ENCODE measurements around the gene NSD1.

The NSD1 gene

DNA sequence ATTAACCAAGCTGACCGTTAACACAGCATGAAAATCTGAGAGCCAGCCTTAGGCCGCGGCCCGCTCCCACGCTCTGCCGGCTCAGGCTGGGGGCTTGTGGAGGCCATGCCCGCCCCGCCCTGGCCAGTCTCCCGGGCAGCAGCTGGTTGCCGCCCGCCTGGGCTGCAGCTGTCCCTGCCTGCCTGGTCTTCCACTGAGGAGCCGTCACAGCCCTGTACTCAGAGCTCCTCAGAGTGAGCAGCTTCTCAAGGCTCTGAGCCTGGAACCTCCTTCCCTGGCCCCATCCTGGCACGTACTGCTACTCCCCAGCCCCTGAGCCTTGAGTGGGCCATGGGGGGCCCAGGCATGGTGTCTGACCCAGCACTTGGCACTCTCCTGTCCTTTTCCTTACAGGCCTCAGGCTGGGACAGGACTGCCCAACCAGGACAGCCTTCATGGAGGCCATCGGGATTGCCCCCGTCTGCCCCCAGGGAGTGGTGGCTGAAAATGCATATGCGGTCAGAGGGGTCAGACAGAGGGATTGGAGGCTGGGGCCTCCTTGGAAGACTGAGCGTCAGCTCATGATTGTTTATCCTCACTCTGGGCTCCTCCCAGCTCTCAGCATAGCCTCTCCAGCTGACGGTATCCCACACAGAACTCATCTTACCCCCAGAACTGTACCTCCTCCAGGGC lies 35.0 kb upstream of the NSD1 start:
- DNase-seq: peak; percentile 42 to 70

DNA sequence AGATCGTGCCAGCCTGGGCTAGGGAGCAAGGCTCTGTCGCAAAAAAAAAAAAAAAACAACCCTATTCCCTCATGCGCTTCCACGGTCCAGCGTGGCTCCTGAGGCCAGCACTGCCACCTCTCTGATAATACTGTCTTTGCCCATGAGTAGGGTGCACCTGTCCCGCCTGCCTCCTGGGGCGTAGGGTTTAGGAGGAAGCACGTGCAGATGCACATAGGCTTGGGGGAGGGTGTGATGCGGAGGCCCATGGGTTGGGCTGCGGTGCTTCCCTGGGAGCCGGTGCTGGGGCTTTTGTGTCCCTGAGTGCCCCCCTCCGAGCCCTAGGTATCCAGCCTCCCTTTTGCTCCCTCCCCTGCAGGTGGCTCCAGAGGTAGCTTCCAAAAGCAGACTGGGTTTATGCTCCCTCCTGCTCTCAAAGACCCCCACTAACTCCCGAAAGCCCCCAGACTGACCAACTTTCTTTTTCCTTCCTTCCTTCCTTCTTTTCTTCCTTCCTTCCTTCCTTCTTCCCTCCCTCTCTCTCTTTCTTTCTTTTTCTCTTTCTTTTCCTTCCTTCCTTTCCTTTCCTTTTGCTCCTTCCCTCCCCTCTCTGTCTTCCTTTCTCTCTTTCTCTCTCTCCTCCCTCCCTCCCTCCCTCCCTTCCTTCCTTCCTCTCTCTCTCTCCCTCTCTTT lies 34.0 kb upstream of the NSD1 start:
- DNase-seq: peak in 1 of 2 experiments; percentile 14

DNA sequence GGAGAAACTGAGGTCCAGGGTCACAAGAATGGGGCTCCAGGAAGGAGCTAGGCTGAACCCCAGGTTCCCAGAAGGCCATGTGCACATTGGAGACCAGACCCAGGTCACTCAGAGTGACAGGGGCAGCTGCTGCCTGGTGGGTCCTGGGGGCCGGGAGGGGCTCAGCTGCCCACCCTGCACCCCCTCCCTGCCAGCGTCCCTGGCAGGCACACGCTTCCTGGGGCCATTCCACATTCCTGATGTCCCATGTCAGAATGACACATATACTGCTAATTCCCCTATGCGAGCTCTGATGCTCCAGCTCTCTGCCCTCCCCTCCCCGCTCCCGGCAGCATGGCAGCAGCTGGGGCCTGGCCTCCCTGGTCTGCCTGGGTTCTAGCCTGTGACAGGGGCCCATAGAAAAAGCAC lies 32.9 kb upstream of the NSD1 start:
- DNase-seq: no peak

DNA sequence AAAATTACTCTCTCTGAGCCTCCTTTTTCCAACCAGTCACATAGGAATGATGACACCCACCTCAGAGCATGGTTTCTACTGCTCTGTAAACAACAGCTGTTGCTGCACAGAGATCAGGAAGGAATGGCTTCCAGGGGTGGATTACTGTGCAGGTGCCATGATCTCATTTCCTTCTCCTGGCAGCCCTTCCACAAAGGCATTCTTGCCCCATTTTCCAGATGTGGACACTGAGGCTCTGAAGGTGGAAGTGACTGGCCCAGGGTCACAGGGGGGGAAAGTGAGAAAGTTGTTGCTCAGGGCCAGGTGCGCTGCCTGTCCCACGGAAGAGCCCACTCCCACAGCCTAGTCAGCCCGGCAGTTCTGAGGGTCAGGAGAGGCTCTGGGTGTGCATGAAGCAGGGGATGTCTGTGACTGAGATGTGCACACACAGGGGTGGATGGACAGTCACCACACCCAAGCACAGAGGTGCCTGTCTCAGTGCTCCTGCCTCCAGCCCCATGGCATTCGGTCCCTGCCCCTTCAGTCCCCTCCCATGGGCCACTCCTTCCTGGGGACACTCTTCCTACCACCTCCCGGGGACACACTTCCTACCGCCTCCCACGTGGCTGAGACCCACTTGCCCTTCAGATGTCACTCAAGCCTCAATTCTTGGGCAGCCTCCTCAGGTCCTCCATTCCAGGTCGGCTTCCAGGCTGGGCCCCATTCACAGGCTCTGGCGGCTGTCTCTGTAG lies 29.9 kb upstream of the NSD1 start:
- peak; percentile 12 to 35 for DNase-seq

DNA sequence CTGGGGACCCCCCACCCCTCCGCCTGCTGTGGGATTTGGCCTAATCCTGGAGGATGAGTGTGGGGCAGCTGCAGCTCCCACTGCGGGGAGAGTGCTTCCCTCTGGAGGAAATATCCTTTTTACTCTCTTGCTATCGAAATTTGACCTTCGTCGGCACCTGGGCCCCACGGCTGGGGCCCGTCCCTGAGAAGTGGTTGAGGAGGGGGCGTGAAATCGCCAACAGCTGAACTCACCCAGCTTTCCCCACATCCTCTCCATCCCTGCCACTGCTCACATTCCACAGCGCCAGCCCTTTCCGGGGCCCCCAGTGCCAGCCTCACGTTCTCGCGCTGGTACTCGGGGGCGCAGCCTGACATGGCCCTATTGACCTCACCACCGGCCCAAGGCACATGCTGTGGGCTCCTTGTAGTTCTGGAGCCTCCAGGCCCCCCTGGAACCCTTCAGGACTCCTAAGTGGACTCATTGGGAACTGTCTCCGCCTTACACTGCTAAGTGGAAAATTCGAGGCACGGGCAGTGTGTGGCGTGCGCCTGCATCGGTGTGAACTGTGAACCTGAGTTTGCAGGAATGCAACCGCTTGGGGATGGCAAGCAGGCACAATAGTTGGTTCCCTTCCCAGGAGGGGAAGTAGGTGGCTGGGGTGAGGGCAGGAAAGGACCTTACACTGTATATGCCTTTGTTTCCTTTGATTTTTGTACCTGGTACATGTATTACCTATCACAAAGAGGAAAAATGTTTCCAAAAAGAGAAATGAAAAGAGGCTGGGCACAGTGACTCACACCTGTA lies 27.7 kb upstream of the NSD1 start:
- DNase-seq: no peak

DNA sequence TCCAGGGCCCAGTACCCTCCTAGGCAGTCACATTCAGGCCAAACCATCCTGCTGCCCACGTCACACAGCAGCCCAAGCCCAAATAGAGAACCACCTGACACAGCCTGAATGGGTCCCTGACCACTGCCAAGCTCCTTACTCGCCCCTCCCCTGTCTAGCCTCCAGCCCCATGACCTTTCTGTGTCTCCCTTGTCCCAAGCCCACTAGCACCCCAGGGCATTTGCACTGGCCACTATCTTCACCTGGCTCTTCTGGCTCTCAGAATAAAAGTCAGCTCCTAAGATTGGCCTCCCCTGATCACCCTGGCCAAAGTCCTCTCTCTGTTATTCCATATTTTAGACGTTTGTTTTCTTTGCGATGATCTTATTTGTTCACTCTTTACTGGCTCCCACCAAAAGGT lies 26.4 kb upstream of the NSD1 start:
- DNase-seq: no peak

DNA sequence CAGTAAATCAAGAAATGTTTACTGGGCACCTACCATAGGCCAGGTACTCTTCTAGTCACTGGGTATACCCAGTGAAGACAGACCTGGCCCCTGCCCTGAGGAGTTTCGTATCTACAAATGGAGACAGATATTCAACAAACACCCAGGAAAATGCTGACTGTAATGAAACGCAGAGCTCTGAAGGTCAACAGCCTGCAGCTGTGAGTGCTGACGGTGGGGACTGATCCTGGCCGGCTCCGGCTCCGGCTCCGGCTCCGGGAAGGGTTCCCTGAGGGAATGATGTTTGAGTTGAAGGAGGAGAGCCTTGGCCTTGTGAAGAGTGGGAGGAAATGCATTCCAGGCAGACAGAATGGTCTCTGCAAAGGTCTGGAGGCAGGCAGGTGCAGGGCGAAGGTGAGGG lies 23.8 kb upstream of the NSD1 start:
- DNase-seq: no peak

DNA sequence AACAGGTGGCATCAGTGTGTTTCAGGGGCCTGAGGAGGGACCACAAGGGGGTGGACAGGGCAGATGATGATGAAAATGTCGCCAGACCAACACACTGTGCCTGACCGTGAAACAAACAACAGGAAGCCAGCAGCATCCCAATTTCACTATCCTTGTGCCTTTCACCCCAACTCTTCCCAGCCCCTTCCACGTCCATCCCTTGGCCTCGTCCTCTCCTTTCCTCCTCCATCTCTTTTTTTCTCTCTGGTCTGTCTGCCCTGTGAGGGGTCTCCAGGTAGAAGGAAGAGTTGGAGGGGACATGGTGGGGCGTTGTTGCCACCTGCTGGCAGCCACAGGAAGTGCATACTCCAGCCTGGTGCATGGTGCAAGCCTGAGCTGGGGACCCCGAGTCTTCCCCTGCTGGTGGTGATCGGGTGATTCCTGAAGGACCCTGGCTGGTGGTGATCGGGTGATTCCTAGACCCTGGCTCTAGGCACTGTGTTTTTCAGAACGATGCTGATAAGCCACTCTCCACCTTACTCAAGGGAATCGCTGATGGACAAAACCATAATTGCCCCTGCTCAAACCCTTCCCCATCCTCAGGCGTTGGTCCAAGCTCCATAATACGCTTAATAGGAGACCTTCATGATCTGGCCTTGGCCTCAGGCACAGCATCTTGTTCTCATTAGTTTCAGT lies 21.7 kb upstream of the NSD1 start:
- peak in 1 of 2 experiments; percentile 42 for DNase-seq

DNA sequence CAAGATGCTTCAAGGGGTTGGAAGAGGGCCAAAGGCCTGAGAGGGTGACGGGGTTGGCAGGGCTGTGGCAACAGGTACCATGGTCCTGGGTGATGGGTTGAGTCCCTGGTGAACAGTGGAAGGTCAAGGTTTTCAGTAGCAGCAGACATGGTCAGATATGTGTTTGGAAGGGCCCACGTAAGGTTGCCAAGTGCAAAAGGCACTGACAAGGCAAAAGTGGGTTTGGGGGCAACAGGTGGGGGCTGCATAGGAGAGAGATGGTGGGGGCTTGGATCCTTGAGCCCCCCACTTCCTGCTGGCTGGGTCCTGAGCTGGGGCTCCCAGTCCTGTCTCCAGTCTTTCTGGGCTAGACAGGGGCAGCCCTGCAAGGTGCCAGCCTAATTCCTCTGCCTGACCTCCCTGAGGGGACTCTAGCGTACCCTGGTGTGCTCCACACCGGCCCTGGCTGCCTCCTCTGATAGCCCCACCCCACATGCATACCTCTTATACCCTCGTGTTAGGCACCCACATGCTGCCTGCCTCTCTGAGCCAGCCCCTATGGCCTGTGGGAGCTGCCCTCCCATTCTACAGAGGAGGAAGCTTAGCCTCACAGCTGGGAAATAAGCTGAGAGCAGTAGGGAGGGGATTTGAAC lies 20.9 kb upstream of the NSD1 start:
- DNase-seq: no peak

DNA sequence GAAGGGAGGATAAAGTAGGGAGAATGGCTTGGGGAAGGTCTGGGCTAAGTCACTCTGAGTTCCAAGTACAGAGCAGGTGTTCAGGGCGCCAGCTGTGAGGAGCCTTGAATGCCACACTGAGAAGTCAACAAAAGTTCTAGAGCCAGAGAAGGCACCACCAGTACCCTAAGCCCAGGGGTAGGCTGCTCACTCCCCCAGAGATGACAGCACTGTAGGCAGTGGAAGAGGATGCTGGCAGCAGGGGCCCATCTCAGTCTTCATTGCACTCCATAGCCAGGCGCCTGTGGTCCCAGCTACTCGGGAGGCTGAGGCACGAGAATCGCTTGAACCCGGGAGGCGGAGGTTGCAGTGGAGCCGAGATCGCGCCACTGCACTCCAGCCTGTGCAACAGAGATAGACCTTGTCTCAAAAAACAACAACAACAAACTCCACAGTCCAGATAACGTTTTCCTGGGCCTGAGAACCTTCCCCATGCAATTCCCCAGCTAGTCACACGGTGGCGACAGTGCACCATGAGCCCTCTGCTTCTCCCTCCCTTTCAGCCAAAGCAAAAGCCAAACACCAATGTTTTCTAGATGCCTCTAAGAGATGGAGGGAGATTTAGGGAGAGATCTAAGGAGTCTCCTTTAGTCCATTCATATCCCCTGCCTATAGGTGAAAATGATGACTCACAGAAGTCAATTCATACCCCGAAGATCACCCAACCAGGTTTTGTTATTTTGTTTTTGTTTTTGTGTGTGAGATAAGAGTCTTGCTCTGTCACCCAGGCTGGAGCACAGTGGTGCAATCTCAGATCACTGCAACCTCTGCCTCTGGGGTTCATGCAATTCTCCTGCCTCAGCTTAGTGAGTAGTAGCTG lies 19.8 kb upstream of the NSD1 start:
- peak; percentile 31 to 33 for DNase-seq

DNA sequence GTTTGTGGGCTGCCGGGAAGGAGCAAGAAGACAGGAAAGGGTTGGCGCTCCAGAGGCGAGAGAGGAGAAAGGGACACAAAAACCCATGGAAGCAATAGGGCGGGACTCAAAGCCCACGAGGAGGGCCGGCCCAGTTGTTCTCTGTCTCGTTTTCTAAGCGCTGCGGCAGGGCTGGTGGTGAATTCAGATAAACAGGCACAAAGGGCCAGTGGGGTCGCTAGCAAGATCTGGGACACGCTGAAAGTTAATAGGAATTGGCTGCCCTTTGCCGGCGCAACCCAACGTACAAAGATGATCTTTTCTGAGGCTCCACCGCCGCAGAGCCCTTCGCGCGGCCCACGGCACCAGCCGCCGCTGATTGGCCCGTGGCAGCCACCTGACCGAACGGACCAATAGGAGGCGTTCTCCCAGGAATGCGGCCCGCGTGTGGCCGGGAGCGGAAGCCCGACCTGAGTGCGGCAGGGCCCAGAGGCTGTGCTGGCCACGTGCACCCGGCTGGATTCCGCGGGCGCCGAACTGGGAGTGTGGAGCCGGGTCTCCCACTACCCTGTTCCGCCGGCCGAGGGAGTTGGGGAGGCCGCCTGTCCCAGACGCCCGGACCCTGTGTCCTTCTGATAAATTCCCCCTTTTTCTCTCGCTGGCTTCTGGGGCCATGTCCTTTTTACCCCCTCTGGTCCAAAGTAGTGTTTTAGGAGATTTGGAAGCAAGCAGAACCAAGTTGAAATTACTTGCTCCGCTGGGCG lies 16.8 kb upstream of the NSD1 start:
- DNase-seq: no peak

DNA sequence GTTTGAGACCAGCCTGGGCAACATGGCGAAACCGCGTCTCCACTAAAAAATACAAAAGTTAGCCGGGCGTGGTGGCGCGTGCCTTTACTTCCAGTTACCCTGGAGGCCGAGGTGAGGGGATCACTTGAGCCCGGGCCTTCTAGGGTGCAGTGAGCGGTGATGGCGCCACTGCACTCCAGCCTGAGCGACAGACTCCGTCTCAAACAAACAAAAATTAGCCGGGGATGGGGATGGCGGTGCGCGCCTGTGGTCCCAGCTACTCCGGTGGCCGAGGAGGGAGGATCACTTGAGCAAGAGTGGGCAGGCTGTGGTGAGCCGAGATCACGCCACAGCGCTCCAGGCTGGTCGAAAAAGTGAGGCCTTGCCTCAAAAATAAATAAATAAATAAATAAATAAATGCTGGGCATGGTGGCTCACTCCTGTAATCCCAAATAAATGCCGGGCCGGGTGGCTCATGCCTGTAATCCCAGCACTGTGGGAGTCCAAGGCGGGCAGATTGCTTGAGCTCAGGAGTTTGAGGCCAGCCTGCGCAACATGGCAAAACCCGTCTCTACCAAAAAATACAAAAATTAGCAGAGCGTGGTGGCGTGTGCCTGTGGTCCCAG lies 16.0 kb upstream of the NSD1 start:
- DNase-seq: no peak

DNA sequence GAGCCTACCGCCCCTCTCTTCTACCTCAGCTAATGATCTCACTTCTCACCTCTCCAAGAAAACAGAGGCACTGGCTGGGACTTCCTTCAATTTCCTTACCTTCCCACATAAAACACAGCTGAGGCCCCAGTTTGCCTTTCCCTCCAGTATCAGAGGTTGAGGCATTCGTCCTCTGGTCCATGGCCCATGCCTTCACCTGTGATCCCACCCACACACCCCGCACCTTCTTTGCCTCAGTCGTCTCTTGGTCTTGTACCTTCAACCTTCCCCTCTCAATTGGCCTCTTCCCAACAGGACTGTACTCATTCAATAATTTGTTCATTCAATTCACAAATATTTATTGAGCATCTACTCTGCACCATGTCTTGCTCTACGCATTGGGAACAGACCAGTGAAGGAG lies 11.0 kb upstream of the NSD1 start:
- no peak for DNase-seq

DNA sequence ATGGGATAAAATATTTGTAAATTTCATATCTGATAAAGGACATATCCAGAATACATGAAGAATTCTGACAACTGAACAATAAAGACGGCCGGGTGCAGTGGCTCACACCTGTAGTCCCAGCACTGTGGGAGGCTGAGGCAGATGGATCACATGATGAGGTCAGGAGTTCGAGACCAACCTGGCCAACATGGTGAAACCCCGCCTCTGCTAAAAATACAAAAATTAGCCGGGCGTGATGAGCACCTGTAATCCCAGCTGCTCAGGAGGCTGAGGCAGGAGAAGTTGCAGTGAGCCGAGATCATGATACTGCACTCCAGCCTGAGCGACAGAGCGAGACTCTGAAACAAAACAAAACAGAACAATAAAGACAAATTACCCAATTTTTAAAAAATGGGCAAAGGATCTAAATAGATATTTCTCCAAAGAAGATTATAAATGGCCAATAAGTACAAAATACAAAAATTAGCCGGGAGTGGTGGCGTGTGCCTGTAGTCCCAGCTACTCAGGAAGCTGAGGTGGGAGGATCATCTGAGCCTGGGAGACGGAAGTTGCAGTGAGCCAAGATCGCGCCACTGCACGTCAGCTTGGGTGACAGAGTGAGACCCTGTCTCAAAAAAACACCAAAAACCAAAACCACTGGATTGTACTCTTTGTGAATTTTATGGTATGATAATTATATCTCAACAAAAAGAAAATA lies 9.6 kb upstream of the NSD1 start:
- DNase-seq: no peak

DNA sequence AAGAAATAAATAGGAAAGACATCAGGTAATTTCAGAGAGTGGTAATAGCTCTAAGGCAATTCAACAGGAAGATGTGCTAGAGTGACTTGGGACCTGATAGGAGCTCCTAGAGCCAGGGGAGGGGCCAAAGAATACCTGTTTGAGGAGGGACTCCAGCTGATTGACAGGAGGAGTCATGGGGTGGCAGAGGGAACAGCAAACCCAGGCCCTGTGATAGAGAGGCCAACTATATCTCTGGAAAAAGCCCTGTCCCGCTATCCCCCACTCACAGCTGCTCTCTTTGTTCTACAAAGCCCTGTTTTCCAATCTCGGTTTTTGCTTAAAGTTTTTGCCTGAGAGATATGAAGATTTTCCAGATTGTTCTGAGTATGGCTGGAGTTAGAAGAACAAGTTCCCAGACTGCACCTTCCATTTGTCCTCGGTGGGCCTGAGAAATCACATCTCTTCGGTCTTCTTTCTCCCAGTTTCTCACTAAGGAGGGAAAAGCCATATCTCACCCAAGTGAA lies 9.0 kb upstream of the NSD1 start:
- DNase-seq: no peak

DNA sequence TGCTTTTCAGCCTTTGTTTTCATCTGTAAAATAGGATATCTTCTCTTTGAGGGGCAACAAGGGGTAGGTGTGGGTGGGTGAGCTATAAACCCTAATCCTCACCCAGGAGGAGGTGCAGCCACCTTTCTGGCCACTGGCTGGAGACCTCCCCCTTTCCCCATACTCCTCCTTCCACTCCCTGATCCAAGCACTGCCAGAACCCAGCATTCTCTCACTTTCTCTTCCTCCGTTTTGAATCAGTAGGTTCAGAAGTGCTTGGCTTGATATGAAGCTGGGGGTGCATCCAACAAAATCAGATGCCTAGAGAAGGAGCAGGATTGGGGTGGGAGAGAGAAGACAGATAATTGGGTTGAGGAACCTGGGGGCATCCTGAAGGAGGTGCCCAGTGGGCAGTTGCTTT lies 6.8 kb upstream of the NSD1 start:
- no peak for DNase-seq

DNA sequence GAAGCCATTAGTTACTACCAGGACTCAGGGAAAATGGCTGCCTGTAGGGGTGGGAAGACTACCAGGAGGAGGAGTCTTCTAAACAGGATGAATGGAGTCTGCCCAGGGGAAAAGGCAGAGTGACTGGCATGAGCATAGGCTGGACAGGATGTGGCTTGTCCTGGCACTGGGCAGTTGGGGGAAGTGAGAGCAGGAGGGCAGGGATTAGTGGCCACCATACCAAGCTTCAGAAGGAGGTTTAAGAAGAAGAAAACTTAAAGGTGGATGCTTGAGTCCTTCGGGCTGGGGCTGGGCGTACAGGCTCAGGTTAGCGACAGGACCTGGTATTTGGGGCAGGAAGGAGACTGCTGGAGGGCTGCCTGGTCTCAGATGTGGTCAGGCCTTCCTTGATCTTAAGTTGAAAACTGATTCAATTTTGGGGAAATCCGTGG lies 5.0 kb upstream of the NSD1 start:
- DNase-seq: no peak

DNA sequence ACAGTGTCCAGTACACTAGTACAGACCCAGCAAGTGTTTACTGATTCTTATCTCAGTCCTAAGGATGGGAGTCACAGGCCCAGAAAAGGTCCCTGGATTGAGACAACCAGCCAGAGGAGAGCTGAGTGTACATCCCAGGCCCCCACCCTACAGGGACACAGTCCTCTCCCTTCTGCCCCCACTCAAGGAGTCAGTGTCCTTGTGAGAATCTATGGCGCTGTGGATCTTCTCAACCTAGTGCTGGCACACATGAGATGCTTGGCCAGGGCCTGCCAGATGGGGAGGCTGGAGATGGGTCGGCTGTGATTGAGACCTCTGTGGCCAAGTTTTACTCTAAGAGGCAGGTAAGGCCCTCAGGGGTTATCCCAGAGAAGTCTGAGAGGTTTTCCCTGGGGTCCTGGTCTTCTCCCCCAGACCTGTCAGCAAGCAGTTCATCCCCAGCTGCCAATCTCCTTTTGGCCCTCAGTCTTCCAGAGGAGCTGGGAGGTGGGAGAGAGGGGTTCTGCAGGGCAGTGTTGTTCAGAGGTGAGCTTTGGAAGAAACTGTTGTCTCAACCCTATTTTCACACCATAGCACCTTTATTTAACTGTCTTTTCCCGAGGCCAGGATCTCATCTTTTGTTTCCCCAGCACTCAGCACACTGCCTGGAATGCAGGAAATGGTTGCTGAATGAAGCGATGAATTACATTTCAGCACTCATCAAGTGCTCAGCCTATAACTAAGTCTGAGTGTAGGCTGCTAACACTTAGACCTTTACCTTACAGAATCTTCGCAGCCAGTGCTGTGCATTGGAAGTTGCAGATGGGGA lies 3.2 kb upstream of the NSD1 start:
- no peak for DNase-seq

DNA sequence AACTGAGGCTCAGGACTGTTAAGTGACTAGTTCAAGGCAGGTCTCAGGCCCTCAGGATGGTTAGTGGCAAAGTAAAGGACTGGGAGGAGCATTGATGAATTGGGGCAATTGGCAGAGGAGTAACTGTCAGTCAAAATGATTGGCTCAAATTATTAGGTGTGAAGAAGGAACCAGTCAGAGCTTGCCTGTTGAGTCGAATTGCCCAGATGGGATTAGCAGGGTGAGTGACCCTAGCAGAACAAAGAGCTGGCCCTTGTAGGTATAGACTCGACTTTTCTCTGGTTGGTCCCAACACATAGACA lies 2.6 kb upstream of the NSD1 start:
- no peak for DNase-seq

Data from SHP77 (cell line).